ENCODE measurements around the gene PGGHG.
"Not testable (repeated sequence)": the region's sequence is repeated elsewhere in the genome, so short reads cannot be mapped to it uniquely, and the experiment has no call there.

Gene PGGHG

GRCh38 chr11:316031-316701 lies 27.2 kb downstream of the PGGHG start:
- DNase-seq, result no peak

DNA sequence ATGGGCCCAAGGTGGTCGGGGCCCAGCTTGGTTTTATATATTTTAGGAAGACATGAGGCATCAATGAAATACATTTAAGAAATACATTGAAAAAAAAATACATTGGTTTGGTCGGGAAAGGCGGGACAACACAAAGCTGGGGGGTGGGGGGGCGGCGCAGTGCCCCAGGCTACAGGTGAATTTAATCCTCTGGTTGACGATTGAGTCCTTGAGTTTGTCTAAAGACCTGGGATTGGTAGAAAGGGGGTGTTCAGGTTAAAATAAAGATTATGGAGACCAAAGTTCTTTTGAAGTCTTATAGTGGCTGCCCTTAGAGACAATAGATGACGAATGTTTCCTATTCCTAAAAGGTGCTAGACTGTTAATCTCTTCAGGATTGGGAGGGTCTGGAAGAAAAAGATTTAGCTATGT lies 28.0 kb downstream of the PGGHG start:
- DNase-seq, result no peak

GRCh38 chr11:317668-318404 lies 28.9 kb downstream of the PGGHG start:
- DNase-seq, result not testable (repeated sequence)

DNA sequence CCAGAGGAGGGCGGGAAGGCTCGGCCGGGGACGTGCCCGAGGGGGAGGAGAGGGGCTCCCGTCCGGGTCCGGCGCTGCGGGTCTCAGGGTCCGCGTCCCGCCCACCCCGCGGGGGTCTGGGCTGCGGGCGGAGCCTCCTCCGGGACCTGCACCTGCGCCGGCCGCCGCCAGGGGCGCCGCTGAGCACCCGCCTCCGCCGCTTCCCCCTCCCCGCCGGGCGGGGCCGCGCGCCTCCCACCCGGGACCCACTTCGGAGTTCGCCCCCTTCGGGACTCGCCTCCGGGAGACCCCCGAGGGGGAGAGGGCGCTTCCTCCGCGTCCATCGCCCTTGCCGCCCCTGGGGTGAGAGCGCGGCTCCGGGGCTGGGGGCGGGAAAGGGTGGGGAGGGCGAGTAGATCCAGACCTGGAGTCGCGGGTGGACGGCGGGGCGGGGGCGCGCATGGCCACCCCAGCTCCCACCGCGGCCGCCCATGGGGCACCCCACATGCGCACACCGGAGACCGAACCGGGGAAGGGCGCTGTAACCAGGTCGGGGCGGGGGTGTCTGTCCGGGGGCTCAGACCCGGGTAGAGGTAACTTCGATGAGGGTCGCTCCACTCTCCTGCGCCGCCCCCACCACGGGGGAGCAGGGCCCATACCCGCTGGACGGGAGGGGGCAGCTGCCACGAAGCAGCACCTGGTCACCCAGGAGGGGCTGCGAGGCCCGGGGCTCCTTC lies 29.6 kb downstream of the PGGHG start:
- DNase-seq, result not testable (repeated sequence)

DNA sequence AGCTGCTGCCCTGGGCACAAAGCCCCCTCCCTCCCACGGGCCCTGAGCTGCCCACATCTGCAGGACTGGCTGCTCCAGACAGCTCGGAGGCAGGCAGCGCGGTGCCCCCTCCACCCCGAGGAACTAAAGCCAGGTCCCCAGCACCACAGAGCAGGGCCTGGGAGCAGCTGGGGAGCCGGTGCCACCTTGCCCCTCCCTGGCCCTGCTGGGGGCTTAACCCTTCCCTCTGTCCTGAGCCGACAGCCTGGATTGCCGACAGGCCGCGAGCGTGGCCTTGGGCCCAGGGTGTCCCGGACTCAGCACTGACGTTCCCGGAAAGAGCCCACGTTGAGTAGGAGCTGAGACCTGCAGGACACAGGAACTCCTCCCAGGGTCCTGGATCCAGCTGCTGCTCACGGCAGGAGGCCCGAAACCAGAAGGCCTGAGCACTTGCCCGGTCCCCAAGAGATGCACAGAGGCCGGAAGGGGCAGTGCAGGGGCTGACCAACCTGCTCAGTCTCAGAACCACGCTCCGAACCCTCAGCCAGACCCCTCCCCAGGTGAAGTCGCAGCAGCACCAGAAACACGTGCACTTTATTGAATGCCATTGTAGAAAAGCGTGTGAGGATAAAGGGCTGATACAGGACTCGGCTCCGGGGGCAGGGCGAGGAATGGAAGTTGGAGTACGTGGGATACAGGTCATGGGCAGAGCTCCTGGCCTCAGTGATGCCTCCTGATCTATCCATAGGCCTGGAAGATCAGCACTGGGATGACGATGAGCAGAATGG lies 30.4 kb downstream of the PGGHG start:
- not testable (repeated sequence) for DNase-seq

DNA sequence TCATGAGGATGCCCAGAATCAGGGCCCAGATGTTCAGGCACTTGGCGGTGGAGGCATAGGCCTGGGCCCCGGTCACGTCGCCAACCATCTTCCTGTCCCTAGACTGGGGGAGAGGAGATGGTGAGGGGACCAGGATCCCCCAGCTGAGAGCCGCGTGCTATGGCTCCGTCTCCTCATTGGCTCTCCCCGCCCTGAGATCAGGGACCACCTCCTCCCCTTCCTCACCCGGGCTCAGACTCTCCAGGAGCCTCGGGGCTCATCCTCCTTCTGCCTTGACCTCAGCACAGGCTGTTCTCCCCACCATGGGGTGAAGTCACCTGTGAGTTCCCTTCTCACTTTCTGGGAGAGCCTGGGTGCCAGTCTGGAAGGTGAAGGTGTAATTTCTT lies 31.0 kb downstream of the PGGHG start:
- not testable (repeated sequence) for DNase-seq

- no peak for DNase-seq
Observed at GRCh38 chr11:324156-324555, 35.2 kb downstream of the PGGHG start.

DNA sequence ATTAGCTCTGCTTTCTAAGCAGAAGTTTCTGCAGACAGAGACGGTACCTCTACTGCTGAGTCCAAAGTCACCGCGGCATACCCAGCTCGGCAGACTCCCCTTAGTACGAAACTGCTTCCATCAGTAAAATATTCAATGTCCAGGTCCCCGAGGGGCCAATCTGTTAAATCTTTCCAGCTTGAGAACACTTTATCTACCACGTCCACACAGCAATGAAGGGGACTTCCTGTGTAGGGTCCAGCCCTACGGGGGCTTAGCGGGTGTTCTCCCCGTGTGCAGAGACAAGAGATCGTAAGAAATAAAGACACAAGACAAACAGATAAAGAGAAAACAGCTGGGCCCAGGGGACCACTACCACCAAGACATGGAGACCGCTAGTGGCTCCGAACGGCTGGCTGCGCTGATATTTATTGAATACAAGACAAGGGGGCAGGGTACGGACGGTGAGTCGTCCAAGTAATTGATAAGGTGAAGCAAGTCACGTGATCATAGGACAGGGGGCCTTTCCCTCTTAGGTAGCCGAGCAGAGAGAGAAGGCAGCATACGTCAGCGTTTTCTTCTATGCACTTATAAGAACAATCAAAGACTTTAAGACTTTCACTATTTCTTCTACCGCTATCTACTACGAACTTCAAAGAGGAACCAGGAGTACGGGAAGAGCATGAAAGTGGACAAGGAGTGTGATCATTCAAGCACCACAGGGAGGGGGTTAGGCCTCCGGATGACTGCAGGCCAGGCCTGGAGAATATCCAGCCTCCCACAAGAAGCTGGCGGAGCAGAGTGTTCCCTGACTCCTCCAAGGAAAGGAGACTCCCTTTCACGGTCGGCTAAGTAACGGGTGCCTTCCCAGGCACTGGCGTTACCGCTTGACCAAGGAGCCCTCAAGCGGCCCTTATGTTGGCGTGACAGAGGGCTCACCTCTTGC lies 35.9 kb downstream of the PGGHG start:
- DNase-seq, result not testable (repeated sequence)

DNA sequence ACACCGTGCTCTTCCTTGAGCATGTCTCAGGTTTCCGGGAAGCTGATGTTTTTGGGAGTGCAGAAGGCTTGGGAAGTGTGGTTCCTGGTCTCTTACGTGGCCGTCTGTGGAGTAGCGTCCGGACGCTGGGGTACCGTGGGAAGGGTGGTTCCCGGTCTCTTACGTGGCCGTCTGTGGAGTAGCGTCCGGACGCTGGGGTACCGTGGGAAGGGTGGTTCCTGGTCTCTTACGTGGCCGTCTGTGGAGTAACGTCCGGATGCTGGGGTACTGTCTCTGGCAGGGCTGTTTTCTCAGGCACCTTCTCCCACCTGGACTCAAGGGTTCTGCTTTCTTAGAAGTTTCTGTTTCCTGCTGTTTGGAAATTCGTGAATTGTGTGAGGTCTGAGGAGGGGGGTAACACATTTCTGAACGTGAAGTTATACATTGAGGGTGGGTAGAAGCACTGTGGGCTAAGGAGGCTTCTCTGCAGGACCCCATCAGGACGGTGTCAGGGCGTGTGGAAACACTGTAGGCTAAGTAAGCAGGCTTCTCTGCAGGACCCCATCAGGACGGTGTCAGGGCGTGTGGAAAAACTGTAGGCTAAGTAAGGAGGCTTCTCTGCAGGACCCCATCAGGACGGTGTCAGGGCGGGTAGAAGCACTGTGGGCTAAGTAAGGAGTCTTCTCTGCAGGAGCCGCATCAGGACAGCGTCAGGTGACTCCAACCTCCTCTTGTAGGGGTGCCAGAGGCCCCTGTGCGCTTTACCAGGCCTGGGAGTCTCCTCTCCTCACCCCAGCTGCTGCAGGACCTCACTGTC lies 37.1 kb downstream of the PGGHG start:
- no peak for DNase-seq

DNA sequence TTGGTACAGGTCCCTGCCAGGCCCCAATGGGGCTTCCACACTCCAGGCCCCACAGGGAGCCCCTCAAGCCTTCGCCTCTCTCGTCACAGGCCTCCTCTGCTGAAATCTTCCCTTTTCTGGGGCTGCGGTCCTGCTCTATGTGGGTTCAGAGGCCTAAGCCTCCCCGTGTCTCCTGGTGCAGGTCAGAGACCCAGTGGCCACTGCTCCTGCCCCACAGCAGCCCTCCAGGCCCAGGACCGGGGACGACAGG lies 37.6 kb downstream of the PGGHG start:
- no peak for DNase-seq

DNA sequence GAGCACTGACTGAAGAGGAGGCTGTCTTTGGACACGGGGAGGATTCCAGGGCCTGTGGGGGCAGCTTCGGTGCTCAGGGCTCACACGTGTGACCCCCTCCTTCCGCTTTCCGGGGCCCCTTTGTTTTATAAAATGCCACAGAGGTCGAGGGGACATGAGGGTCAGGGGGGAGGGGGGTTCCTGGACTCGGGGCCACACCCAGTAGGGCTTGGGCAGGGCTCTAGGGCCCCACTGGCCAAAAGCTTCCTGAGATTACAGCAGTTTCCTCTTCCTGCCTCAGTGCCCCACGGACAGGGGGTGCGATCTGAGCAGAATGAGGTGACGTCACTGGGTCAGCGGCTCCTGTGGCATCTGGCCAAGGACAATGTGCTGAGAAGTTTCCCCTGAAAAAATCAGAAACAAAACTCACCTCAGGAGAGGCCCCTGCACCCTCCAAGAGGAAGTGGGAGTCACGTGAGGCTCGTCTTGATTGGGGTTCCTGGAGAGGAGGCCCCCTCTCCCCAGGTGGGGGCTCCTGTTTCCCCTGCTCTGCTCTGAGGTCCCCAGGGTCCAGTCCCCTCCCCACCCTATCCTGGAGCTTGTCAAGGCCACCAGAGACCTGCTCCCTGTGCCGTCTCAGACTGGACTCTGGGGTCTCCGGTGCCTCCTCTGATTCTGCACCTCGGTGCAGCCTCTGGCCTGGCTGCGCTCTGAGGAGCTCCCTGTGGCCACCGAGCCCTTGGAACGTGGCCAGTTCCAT lies 38.1 kb downstream of the PGGHG start:
- no peak for DNase-seq

DNA sequence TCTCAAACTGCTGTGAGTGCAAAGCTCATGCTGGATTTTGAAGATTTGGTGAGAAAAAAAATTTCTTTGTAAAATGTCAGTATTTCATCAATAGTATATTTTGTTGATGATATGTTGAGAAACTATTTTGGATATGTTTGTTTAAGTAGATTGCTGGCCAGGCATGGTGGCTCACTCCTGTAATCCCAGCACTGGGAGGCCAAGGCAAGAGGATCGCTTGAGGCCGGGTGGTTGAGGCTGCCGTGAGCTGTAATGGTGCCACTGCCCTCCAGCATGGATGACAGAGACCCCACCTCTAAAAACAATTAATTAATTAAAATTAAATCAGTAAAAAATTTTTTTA lies 38.6 kb downstream of the PGGHG start:
- no peak for DNase-seq

GRCh38 chr11:328012-328411 lies 39.1 kb downstream of the PGGHG start:
- DNase-seq, result no peak

DNA sequence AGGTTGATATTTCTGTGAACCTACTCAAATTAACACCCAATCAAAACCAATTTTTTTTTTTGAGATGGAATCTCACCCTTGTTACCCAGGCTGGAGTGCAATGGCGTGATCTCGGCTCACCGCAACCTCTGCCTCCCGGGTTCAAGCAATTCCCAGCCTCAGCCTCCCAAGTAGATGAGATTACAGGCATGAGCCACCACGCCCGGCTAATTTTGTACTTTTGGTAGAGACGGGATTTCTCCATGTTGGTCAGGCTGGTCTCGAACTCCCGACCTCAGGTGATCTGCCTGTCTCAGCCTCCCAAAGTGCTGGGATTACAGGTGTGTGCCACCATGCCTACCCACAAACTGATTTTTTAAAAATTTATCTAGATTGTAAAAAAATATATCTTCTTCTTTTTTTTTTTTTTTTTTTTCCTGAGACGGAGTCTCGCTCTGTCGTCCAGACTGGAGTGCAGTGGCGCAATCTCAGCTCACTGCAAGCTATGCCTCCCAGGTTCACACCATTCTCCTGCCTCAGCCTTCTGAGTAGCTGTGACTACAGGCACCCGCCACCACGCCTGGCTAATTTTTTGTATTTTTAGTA lies 39.7 kb downstream of the PGGHG start:
- not testable (repeated sequence) for DNase-seq

GRCh38 chr11:329886-330253 lies 40.9 kb downstream of the PGGHG start:
- DNase-seq, result no peak

- DNase-seq, result no peak
Observed at GRCh38 chr11:330307-330693, 41.4 kb downstream of the PGGHG start.

DNA sequence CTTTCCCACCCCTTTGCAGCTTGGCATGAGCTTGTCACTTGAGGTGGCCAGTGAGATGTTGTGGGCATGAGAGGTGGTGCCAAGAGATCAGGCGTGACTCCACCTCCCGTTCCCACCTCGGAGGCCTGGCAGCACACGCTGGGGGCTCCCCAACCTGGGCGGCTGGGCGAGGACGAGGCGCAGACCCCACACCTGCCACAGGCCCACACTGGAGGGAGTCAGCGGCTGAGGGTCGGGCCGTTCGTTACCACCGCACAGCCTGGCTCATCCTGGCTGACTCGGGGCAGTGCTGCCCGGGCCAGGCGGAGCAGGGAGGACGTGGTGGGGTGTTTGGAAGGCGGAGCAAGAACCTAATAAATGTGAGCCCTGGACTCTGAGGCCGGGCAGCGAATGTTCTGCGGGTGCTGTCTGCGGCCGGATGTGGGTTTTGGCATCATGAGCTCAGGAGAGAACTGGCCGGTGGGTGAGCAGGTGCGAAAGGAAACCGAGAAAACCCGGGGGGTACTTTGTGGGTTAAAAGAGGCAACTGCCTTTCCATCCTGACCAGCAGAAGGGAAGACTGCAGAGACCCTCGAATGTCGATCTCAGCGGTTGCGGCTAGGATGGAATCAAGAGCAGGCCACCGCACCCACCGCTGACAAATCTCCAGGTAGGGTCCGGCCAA lies 41.9 kb downstream of the PGGHG start:
- no peak for DNase-seq

- DNase-seq, result no peak
Observed at GRCh38 chr11:331358-332060, 42.6 kb downstream of the PGGHG start.

Data from SHP77 treated with DMSO at 0.1 percent for 48 hours (cell line).